ENCODE results near the gene CENPQ. TPM values are rescaled to one million over a fixed set of nuclear protein-coding genes. Genes with fewer than 3 reads are reported as not detected.

CENPQ gene
- total RNA-seq, 1 donor from 2014 or later = 4.1 TPM

GRCh38 chr6:49541210-49541724 is 78.1 kb downstream of the CENPQ start:
- H3K4me3 ChIP-seq (ENCODE audit: insufficient read depth, low read depth, low read length) = no peak overlapping the region
- peak overlapping the region; percentile 63 for H3K9ac ChIP-seq (ENCODE audit: low read length)
- Mint-ChIP-seq H3K9me3 (ENCODE audit: unreplicated experiment) (no peaks in the 10 kb centered on the region), H3K36me3 (ENCODE audit: low read depth, unreplicated experiment) (no peaks in the 10 kb centered on the region), H3K4me3 (ENCODE audit: unreplicated experiment) (no peak overlapping the region), H3K4me1 (ENCODE audit: low read depth, unreplicated experiment) (peaks cover 8% of the 10 kb centered on the region), H3K27ac (ENCODE audit: unreplicated experiment) (peak overlapping the region; percentile 91), H3K27me3 (ENCODE audit: low read depth, unreplicated experiment) (no peaks in the 10 kb centered on the region)
- H3K9me3 ChIP-seq (ENCODE audit: insufficient read depth, low read depth, low read length) = no peaks in the 10 kb centered on the region
- FAIRE-seq (no peak), DNase-seq (ENCODE audit: low read depth) (peak; percentile 93)
- H2AFZ ChIP-seq (ENCODE audit: low read depth, low read length) = no peak overlapping the region
- no peaks in the 10 kb centered on the region for H4K20me1 ChIP-seq (ENCODE audit: insufficient read depth, low read length)
- TF ChIP-seq CTCF (IDR thresholded peaks at IDR 0.05; ENCODE audit: insufficient read depth, low read depth, low read length) = no peak
- TF ChIP-seq EZH2 (IDR thresholded peaks at IDR 0.05; ENCODE audit: insufficient read depth, low read length) = no peak
- peaks cover 8% of the 10 kb centered on the region for H3K4me1 ChIP-seq (ENCODE audit: insufficient read depth, low read length)
- H3K36me3 ChIP-seq (ENCODE audit: insufficient read depth, low read length) = no peaks in the 10 kb centered on the region
- peak overlapping the region; percentile 75 for H3K27ac ChIP-seq (ENCODE audit: low read depth, low read length)
- no peaks in the 10 kb centered on the region for H3K79me2 ChIP-seq (ENCODE audit: insufficient read depth, low read length)
- H3K4me2 ChIP-seq (ENCODE audit: low read length) = peak overlapping the region; percentile 63
- no peaks in the 10 kb centered on the region for H3K27me3 ChIP-seq (ENCODE audit: insufficient read depth, low read length)

DNA sequence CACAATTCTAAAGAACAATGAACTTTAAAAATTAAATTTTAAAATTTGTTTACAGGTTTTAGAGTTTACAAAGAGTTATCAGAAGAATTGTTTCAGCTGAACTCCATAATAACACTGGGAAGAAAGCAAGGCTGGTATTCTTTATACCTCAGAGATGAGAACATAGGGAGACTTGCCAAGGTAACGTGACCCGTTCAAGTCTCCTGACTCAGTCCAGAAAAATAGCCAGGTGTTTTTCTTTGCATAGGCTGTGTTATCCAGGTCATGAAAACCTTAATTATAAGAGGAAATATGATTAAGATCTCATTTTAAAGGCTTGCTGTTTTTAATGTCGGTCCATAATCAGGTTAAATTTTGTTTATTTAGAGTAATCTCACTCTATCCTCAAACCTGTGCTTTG is 78.8 kb downstream of the CENPQ start:
- H3K36me3 Mint-ChIP-seq (ENCODE audit: low read depth, unreplicated experiment) = no peaks in the 10 kb centered on the region
- H3K4me1 Mint-ChIP-seq (ENCODE audit: low read depth, unreplicated experiment) = peaks cover 8% of the 10 kb centered on the region
- FAIRE-seq = no peak
- H3K27ac ChIP-seq (ENCODE audit: low read depth, low read length) = peak overlapping the region; percentile 75
- peak overlapping the region; percentile 91 for H3K27ac Mint-ChIP-seq (ENCODE audit: unreplicated experiment)
- H3K79me2 ChIP-seq (ENCODE audit: insufficient read depth, low read length) = no peaks in the 10 kb centered on the region
- H3K9me3 Mint-ChIP-seq (ENCODE audit: unreplicated experiment) = no peaks in the 10 kb centered on the region
- H3K9me3 ChIP-seq (ENCODE audit: insufficient read depth, low read depth, low read length) = no peaks in the 10 kb centered on the region
- H3K36me3 ChIP-seq (ENCODE audit: insufficient read depth, low read length) = no peaks in the 10 kb centered on the region
- H3K9ac ChIP-seq (ENCODE audit: low read length) = peak overlapping the region; percentile 63
- H3K4me2 ChIP-seq (ENCODE audit: low read length) = peak overlapping the region; percentile 63
- no peak overlapping the region for H2AFZ ChIP-seq (ENCODE audit: low read depth, low read length)
- H3K4me3 Mint-ChIP-seq (ENCODE audit: unreplicated experiment) = no peak overlapping the region
- no peaks in the 10 kb centered on the region for H3K27me3 ChIP-seq (ENCODE audit: insufficient read depth, low read length)
- peaks cover 8% of the 10 kb centered on the region for H3K4me1 ChIP-seq (ENCODE audit: insufficient read depth, low read length)
- no peak for DNase-seq (ENCODE audit: low read depth)
- TF ChIP-seq EZH2 (IDR thresholded peaks at IDR 0.05; ENCODE audit: insufficient read depth, low read length) (no peak), CTCF (IDR thresholded peaks at IDR 0.05; ENCODE audit: insufficient read depth, low read depth, low read length) (no peak)
- no peak overlapping the region for H3K4me3 ChIP-seq (ENCODE audit: insufficient read depth, low read depth, low read length)
- no peaks in the 10 kb centered on the region for H3K27me3 Mint-ChIP-seq (ENCODE audit: low read depth, unreplicated experiment)
- no peaks in the 10 kb centered on the region for H4K20me1 ChIP-seq (ENCODE audit: insufficient read depth, low read length)

Other genes starting within 250 kb of the CENPQ start
- 10.9 and 11.4 TPM in 2 replicates for gene MMUT, start 117 bp upstream of the CENPQ start, total RNA-seq
- gene GLYATL3, start 36.6 kb downstream of the CENPQ start, total RNA-seq = not detected in 2 replicates
- gene C6orf141, start 87.3 kb downstream of the CENPQ start, total RNA-seq = 0.55 and 4.6 TPM in 2 replicates
- not detected in 2 replicates for gene RHAG, start 173.5 kb downstream of the CENPQ start, total RNA-seq

All from astrocyte (in vitro differentiated cells and primary cell).